BE2C (cell line): Measurements from ENCODE around the gene SCGN.

Experiments used
- DNase-seq: peaks from one replicate; pipeline ENCODE4 v3.0.0-alpha.2; 2020
- H3K27me3 ChIP-seq: fragments of 250-450 bp; sonication (Bioruptor Pico); 2 replicates; pipeline ENCODE4 v1.5.1; 2020; ENCODE audit warnings: mild to moderate bottlenecking
- H3K36me3 ChIP-seq: fragments of 250-450 bp; sonication (Bioruptor Pico); 2 replicates; pipeline ENCODE4 v1.5.1; 2020; ENCODE audit warnings: mild to moderate bottlenecking
- H3K4me1 ChIP-seq: fragments of 250-450 bp; sonication (Bioruptor Pico); 2 replicates; pipeline ENCODE4 v1.5.1; 2020
- H3K4me3 ChIP-seq: 2 replicates; pipeline ENCODE4 v1.5.1; 2011; ENCODE audit warnings: low read depth, low read length
- H3K9me3 ChIP-seq: fragments of 250-450 bp; sonication (Bioruptor Pico); 2 replicates; pipeline ENCODE4 v1.5.1; 2020
- TF ChIP-seq, protein P1 (sequence below): IDR thresholded peaks from 2 replicates; pipeline ENCODE4 v1.5.1; 2012; ENCODE audit warnings: mild to moderate bottlenecking, low read depth, low read length

The SCGN gene

DNA sequence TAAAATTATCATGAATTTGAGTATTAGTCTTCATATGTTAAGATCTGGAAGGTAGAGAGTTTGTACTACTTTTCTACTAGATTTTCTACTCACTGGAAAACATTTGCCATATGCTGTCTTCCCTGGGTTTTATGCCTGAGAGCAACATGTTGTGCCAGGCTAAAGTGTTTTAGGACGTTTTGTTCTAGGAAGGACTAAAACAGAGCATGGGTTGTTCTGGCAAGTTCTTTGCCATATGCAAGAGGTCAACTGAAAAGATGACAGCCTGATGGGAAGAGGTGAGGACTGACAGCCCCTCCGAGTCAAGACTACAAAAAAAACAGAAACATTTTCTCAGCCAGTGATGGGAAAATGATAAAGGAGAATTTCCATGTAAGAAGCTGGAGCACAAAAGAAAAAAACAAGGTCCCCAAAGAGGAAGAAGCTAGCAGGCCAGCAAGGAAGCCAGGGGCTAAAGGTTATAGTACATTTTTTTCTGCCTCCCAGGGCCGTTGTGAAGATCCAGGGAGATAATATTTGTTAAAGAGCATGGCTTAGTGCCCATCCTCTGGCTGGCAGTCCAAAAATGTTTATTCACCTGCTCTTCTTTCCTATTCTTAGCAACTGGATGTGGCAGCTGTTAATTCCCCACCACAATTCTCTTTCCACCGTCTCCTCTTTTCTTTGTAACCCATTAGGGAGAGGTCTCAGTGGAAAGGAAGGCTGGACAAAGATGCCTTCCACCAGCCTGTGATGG is 7.8 kb downstream of the SCGN start:
- H3K4me1 ChIP-seq: peaks cover 29% of the 10 kb centered on the region
- no peak for DNase-seq
- TF ChIP-seq, protein P1, sequence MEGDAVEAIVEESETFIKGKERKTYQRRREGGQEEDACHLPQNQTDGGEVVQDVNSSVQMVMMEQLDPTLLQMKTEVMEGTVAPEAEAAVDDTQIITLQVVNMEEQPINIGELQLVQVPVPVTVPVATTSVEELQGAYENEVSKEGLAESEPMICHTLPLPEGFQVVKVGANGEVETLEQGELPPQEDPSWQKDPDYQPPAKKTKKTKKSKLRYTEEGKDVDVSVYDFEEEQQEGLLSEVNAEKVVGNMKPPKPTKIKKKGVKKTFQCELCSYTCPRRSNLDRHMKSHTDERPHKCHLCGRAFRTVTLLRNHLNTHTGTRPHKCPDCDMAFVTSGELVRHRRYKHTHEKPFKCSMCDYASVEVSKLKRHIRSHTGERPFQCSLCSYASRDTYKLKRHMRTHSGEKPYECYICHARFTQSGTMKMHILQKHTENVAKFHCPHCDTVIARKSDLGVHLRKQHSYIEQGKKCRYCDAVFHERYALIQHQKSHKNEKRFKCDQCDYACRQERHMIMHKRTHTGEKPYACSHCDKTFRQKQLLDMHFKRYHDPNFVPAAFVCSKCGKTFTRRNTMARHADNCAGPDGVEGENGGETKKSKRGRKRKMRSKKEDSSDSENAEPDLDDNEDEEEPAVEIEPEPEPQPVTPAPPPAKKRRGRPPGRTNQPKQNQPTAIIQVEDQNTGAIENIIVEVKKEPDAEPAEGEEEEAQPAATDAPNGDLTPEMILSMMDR: no peak
- H3K4me3 ChIP-seq: no peak overlapping the region
- H3K9me3 ChIP-seq: no peaks in the 10 kb centered on the region
- no peaks in the 10 kb centered on the region for H3K27me3 ChIP-seq
- H3K36me3 ChIP-seq: no peaks in the 10 kb centered on the region

DNA sequence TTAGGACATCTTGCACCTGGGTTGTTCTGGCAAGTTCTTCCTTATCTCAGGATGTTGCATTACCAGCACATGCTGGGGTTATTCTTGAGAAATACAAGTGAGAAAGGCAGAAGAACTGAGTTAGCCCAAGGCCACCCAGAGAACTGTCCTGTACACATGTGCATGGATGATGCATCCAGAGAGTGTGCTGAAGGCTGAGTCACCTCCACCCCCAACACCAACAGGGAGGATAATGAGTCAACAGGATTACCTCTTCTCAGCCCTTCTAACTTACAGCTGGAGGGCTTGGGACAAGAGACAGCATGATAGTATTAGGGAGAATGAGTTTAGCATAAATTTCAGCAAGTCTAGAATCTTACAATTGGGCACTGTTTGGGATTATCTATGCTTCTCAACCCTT is 8.5 kb downstream of the SCGN start:
- H3K36me3 ChIP-seq: no peaks in the 10 kb centered on the region
- TF ChIP-seq, protein P1: no peak
- peaks cover 24% of the 10 kb centered on the region for H3K4me1 ChIP-seq
- DNase-seq: peak; percentile 26
- H3K4me3 ChIP-seq: no peak overlapping the region
- no peaks in the 10 kb centered on the region for H3K9me3 ChIP-seq
- H3K27me3 ChIP-seq: no peaks in the 10 kb centered on the region

DNA sequence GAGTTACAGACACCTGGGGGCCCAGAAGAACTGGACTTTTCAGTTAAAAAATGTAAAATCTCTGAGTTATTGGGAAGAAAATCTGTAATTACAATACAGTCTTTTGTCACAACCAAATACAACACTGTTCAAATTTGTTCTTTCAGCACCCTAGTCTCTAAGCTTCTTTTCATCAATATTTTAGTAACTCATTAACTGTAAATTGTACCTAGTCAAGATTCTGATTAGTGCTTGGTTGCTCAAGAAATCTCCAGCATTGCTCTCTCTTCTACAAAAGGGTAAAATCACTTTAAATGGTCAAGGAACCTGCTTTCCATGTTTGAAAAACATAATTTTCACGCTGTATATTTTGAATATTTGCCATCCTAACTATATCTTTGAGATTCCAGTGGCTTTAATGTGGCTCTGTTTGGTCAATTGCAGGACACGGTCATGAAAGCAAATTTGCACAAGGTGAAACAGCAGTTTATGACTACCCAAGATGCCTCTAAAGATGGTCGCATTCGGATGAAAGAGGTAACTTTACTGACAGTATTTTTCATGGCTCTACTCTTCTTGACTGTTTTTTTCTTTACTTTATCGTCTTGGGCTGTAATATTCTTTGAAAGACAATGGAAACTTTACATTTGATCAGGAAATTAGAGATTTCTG is 9.2 kb downstream of the SCGN start:
- no peak overlapping the region for H3K4me3 ChIP-seq
- DNase-seq: no peak
- TF ChIP-seq, protein P1: no peak
- H3K4me1 ChIP-seq: peaks cover 17% of the 10 kb centered on the region
- H3K9me3 ChIP-seq: no peaks in the 10 kb centered on the region
- no peaks in the 10 kb centered on the region for H3K36me3 ChIP-seq
- H3K27me3 ChIP-seq: no peaks in the 10 kb centered on the region

DNA sequence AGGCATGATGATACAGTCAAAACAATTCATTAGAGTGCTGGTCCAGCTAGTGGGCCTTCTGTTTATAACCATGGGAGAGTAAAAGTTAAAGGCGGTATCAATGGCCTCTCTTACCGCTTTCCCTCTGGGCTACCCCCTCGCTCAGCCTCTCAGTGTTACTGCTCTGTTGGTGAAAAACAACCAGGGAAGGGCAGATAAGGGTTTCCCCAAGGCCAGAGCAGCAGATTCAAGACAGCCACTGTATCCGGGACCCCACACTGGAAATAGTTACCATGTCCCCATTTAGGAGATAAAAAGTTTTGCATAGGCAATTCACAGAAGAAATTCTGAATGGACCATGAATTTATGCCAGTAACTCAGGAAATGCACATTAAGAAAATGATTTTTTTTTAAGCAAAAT is 13.4 kb downstream of the SCGN start:
- H3K4me3 ChIP-seq: no peak overlapping the region
- H3K27me3 ChIP-seq: no peaks in the 10 kb centered on the region
- peaks cover 4% of the 10 kb centered on the region for H3K4me1 ChIP-seq
- H3K36me3 ChIP-seq: no peaks in the 10 kb centered on the region
- DNase-seq: no peak
- TF ChIP-seq, protein P1: no peak
- no peaks in the 10 kb centered on the region for H3K9me3 ChIP-seq

DNA sequence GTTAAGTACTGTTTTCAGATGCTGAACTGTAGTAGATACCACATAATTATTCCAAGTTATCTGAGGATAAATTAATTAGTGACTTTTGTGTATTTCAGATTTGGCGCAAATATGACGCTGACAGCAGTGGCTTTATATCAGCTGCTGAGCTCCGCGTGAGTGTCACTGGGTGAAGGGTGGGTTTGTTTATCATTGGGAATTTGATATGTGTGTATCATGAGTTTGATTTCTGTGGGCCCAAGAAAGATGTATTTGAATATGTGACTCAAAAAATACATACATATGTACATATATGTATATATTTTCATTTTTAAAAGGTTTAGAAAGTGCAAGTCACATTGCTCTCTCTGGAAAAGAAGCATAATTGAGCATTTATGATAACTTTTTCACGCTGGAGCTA is 17.4 kb downstream of the SCGN start:
- no peaks in the 10 kb centered on the region for H3K9me3 ChIP-seq
- H3K4me3 ChIP-seq: no peak overlapping the region
- H3K4me1 ChIP-seq: peaks cover 13% of the 10 kb centered on the region
- no peaks in the 10 kb centered on the region for H3K36me3 ChIP-seq
- H3K27me3 ChIP-seq: no peaks in the 10 kb centered on the region
- TF ChIP-seq, protein P1: no peak
- DNase-seq: no peak

DNA sequence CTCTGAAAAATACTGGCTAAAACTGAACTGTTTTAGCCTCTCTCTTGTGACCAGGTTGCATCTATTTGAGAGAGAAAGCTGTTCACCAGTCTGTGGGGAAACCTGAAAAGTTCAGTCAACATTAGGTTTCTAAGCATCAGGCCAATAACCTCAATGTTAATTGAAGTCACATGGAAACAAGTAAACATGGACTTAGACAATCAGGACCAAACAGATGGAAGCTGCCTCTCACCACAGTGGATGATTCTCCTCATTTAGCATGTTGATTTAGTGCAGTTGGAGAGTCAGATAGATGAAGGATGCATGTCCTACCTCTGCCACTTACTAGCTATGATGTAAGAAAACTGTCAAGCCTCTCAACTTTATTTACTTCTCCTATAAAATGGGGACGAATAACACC is 18.2 kb downstream of the SCGN start:
- DNase-seq: no peak
- no peaks in the 10 kb centered on the region for H3K27me3 ChIP-seq
- no peaks in the 10 kb centered on the region for H3K36me3 ChIP-seq
- no peaks in the 10 kb centered on the region for H3K9me3 ChIP-seq
- TF ChIP-seq, protein P1: no peak
- H3K4me1 ChIP-seq: peaks cover 21% of the 10 kb centered on the region
- H3K4me3 ChIP-seq: no peak overlapping the region
